GM21529 (cell line): Measurements from ENCODE around the gene ATF4.
"Not testable (repeated sequence)": the region's sequence is repeated elsewhere in the genome, so short reads cannot be mapped to it uniquely, and the experiment has no call there.

Experiments used
- ATAC-seq: cut with Tn5 transposase; IDR thresholded peaks from one replicate; pipeline ENCODE4 v1.9.1; 2021; ENCODE audit not compliant: unreplicated experiment

Gene ATF4

DNA sequence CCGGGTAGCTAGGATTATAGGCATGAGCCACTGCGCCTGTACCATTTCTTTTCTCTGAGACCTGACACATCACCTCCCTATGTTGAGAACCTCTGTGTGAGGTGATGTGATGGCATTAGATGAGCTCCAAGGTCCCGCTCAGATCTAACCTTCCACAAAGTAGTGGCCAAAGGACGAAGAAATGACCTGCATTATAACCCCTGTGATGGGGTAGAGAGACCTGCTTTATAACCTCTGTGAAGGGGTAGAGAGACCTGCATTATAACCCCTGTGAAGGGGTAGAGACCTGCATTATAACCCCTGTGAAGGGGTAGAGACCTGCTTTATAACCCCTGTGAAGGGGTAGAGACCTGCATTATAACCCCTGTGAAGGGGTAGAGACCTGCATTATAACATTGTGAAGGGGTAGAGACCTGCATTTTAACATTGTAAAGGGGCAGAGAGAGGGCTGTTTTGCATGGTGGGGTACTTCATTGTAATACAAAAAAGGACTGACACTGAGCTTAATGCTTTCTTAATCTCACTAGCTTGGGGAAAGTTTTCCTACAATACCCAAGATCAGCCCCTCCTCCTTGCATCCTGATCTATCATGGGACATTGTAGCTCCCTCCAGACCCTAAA lies 9.7 kb upstream of the ATF4 start:
- no peak for ATAC-seq

GRCh38 chr22:39511226-39511625 lies 9.1 kb upstream of the ATF4 start:
- no peak for ATAC-seq

GRCh38 chr22:39512026-39512425 lies 8.3 kb upstream of the ATF4 start:
- no peak for ATAC-seq

- ATAC-seq: no peak
Measured at GRCh38 chr22:39513791-39514190, 6.6 kb upstream of the ATF4 start.

DNA sequence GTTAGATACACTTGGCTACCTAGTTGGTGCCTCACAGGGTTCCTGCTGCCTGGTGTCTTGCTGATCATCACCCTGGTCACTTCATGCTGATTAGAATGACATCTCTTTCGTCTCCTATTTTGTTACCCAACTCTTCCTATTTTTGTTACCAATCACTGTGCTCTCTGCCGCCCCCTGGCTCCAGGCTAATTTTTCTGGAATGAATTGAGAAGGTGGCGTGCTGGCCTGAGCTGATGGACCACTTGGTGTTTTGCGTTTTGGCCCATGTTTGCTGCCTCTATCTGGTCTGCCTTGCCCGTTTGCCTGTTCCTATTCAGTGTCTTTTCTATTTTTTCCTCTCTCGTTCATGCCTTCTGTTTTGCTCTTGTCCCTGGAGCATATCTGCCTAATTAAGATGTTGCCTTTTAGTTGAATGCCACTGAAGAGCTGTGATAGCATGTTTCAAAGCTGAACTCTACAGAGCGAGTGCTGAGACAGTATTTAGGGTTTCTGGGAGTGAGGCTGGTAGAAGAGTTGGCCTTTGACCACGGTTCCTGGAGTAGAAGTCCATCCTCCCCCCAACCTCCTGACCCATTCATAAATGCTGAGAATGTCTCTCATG lies 5.9 kb upstream of the ATF4 start:
- no peak for ATAC-seq

DNA sequence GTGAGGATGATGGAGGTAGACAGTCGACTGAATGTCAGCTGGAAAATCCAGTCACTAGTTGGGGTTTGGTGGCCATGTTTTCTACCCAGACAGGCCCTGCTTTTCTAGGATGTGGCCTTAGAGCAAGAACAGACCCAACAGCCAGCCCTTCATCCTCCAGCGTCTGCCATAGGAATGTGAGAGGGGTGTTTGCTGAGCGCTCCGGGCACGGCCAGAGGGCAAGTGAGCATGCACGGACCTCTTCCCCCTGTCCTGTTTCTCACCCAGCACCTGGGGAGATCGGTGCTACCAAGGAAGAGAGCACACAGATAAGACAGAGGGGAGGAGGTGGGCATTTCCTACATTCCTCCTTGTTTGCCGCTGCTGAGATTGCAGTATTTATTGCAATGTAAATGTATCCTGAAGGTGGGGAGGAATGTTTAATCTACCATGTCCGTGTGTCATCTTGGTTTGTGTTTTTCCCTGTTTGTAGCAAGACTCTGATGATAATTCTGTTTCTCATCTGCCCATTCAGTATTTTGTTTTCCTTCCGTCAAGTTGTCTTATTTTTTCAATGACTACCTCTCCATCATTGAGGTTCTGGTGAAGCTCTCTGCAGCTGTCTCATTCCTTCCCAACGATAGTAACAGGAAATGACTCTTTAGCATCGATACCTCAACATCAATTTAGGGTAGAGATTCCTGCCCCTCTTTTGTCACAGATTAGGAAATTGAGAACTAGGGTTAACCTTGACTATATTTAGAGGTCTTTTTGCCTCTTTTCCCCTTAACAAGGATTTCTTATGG lies 4.9 kb upstream of the ATF4 start:
- ATAC-seq: no peak

- ATAC-seq: no peak
Measured at GRCh38 chr22:39517470-39517869, 2.9 kb upstream of the ATF4 start.

DNA sequence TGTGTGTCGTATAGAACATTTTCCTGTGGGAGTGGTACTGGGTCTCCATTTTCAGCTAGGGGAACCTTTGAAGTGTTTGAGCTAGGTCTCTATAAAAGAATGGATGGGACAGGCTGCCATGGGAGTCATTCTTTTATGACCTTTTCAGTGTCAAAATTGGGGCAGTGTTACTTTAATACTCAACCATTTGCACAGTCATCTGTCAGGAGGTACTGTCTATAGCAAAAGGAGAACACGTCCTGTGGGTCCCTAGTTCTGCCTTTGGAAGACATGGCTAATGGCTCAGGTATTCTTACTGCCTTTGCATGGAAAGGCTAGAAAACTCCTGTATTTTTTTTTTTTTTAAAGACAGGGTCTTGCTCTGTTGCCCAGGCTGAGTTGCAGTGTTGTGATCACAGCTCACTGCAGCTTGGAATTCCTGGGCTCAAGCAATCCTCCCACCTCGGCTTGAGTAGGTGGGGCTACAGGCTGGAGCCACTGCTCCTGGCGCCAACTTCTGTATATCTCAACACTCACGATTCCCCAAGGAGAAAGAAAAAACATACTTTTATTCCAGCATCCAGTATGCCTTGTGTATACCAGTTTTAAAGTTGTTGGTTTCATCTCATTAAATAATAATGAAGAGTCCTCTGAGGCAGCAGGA lies 2.1 kb upstream of the ATF4 start:
- no peak for ATAC-seq

GRCh38 chr22:39518996-39519680 lies 1.2 kb upstream of the ATF4 start:
- no peak for ATAC-seq

GRCh38 chr22:39519681-39520225 lies 609 bp upstream of the ATF4 start:
- peak; percentile 71 for ATAC-seq

DNA sequence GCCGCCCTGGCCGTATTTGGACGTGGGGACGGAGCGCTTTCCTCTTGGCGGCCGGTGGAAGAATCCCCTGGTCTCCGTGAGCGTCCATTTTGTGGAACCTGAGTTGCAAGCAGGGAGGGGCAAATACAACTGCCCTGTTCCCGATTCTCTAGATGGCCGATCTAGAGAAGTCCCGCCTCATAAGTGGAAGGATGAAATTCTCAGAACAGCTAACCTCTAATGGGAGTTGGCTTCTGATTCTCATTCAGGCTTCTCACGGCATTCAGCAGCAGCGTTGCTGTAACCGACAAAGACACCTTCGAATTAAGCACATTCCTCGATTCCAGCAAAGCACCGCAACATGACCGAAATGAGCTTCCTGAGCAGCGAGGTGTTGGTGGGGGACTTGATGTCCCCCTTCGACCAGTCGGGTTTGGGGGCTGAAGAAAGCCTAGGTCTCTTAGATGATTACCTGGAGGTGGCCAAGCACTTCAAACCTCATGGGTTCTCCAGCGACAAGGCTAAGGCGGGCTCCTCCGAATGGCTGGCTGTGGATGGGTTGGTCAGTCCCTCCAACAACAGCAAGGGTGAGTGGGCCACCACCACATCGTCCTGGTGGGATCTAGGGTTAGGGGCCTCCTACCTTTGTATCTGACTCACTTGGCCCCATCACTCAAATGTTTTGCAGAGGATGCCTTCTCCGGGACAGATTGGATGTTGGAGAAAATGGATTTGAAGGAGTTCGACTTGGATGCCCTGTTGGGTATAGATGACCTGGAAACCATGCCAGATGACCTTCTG lies 934 bp downstream of the ATF4 start:
- not testable (repeated sequence) for ATAC-seq

DNA sequence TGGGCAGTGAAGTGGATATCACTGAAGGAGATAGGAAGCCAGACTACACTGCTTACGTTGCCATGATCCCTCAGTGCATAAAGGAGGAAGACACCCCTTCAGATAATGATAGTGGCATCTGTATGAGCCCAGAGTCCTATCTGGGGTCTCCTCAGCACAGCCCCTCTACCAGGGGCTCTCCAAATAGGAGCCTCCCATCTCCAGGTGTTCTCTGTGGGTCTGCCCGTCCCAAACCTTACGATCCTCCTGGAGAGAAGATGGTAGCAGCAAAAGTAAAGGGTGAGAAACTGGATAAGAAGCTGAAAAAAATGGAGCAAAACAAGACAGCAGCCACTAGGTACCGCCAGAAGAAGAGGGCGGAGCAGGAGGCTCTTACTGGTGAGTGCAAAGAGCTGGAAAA lies 1.7 kb downstream of the ATF4 start:
- ATAC-seq: not testable (repeated sequence)

GRCh38 chr22:39522567-39523300 lies 2.4 kb downstream of the ATF4 start:
- no peak for ATAC-seq

DNA sequence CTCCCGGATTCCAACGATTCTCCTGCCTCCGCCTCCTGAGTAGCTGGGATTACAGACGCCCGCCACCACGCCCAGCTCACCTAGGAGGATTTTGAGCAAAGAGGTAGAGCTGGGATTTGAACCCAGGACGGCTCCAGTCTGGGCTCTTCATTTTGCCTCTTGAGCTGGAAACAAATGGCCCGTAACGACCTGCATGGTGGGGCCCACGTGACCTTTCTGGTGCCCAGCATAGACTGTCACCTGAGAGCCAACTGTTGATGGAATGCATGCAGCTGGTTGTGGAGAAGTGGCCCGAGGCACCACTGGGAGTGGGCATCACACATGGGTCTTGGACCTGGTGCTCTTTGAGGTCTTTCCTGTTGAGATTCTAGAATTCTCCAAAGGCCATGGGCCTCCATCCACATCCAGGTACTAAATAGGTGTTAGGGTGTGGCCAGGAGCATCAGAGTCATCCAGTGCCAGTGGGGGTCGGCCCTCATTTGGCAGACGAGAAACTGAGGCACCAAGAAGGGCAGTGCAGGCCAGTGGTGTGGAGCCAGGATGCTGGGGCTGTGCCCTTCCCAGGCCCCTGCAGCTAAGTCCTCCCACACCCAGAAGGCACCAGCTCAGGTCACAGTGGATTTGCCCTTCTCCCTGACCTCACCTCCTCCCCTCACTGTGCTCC lies 3.9 kb downstream of the ATF4 start:
- ATAC-seq: no peak

DNA sequence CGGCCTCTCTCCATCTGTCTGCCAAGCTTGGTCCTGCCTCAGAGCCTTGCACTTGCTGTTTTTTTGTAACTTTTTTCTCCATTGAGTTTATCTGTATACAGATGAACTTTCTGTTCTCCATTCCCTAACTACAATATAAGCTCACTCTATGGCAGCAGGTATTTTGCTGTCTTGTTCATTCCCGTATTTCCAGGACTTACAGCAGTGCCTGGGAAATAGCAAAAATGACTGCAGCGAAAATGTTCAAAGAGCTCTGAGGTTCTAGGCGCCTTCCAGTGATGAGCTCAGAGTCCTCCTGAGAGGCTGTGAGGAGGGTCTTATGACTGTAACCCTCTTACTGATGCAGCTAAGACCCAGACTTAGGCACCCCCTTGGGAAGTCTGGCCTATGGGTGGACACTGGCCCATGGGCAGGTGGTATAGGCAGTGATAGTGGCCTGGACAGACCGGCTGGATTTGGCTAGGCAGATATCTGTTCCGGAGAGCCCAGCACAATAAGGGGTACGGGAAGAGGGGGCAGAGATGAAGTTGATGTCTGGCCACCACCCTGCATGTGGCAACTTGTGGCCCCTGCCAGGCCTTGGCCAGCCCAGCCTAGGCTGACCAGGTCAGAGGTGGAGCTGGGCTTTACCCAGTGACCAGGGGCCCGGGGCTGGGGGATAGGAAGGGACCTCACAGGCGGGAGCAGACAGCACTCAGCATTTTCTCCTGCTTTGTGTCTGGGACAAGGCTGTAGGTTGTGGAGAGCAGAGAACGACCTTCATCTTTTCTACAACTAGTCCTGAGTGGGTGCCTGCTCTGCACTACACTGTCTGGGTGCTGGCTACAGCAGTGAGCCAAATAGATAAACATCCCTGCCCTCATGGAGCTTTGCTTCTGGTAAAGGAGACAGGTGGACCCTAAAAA lies 4.6 kb downstream of the ATF4 start:
- no peak for ATAC-seq

GRCh38 chr22:39525658-39525975 lies 5.3 kb downstream of the ATF4 start:
- no peak for ATAC-seq

DNA sequence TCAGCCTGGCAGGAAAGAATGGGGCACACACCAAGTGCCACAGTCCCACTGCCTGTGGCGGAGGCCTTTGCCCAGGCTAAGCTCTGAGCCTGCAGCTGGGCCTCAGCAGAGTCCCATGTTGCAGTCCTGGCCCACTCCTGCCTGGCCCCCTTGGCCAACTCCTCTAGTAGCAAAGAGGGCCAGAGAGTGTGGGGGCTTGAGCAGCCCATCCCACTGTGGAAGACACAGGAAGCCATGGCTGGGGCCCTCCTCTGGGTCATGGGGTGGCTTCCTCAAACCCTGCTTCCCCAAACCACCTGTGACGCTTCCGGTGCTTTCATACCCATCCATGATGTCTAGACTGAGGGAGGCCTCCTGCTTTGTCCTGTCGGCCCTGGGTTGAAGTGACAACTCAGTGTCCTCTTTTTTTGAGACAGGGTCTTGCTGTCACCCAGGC lies 6.4 kb downstream of the ATF4 start:
- no peak for ATAC-seq

DNA sequence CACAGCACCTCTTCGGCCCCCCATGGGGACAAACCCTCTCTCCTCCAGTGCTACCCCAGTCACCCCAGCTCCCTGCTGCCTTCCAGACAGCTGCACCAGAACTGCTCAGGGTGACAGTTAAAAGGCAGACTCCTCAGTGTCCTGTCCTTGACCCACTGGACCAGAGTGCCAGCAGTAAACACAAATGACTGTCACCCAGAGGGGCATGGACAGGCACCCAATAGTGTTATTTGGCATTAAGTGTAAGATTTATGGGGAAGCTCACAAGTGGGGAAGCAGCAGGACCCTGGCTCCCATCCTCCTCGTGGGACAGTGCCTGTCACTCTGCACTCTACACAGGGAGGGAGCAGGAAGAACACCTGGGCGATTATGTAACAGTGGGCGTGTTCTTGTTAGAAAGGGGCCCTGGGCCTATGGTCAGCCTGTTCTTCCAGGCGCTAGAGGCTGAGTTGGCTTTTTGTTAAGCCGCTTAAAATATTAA lies 7.2 kb downstream of the ATF4 start:
- ATAC-seq: no peak
